Endothelial cell of umbilical vein (primary cell): ENCODE results near the gene CFAP65.

Experiments
- TF ChIP-seq, protein P1 (sequence below), 2 donors: IDR thresholded peaks; 1 replicate in 1 of 2; 2 replicates in 1 of 2; pipeline ENCODE4 v1.5.1; 2011; ENCODE audit warnings: low read length in 2 of 2, mild to moderate bottlenecking in 2 of 2, moderate library complexity in 2 of 2, control low read depth in 1 of 2, inconsistent platforms in 1 of 2, low read depth in 1 of 2; ENCODE audit not compliant: insufficient read depth in 1 of 2; ENCODE audit errors: extremely low read depth in 1 of 2
- TF ChIP-seq, protein P2 (sequence below): IDR thresholded peaks from 2 replicates; pipeline ENCODE4 v1.6.1; 2011; ENCODE audit not compliant: insufficient read depth, insufficient read length

DNA sequence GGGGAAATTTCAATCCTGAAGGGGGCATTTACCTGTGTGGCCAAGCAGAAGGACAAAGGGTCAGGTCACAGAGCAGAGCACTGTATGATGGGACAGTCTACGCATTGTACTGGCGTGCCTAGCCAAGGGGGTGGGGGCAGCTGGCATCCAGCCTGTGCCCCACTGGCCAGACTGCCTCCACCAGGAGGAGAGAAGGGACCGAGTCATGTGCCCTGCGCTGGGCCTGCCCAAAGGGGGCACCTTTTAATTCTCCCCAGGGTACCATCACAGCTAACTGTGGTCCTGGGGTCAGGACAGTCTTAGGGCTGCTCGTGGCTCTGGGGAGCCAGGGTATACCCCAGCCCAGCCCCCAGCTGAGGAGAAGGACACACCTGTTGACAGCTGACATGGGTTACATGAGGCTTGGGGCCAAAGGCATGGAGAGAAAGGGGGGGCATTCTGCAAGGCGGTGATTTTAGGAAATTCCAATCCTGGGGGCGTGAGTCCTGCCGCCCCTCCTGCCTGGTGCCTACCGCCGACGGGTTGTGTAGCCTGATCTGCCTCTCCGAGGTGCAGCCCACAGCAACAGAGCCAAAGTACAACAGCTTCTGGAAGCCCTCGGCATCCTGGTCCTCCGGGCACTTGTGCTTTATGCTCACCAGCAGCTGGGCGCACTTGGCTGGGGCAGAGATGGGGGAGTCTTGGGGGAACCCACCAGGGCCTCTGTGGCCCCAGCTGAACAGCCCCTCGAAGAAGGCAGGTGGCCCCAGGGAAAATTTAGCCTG lies 11.0 kb downstream of the CFAP65 start:
- TF ChIP-seq, protein P1, sequence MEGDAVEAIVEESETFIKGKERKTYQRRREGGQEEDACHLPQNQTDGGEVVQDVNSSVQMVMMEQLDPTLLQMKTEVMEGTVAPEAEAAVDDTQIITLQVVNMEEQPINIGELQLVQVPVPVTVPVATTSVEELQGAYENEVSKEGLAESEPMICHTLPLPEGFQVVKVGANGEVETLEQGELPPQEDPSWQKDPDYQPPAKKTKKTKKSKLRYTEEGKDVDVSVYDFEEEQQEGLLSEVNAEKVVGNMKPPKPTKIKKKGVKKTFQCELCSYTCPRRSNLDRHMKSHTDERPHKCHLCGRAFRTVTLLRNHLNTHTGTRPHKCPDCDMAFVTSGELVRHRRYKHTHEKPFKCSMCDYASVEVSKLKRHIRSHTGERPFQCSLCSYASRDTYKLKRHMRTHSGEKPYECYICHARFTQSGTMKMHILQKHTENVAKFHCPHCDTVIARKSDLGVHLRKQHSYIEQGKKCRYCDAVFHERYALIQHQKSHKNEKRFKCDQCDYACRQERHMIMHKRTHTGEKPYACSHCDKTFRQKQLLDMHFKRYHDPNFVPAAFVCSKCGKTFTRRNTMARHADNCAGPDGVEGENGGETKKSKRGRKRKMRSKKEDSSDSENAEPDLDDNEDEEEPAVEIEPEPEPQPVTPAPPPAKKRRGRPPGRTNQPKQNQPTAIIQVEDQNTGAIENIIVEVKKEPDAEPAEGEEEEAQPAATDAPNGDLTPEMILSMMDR (IDR thresholded peaks at IDR 0.05; ENCODE audit: extremely low read depth in 1 of 2, insufficient read depth in 1 of 2, low read depth in 1 of 2, low read length in 2 of 2), result no peak
- TF ChIP-seq, protein P2, sequence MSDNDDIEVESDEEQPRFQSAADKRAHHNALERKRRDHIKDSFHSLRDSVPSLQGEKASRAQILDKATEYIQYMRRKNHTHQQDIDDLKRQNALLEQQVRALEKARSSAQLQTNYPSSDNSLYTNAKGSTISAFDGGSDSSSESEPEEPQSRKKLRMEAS, result no peak
